ENCODE results near the gene BCR.

DNA sequence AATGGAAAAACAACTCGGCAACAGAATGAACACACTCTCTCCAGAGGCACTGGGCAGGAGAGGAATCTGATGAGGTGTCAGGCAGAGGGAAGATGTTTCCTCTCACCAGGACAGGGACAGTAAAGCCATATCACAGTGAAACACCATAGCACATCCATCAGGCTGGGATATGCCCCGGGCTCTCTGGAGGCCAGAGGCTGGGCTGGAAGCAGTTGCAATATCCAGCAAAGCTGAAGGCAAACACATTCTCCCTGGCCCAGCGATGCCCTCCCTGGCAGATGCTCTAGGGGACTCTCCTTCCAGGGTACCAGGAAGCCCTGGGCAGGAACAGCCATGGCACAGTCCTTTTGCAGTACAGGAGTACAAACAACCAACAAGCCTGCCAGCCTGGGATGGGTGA lies 49.6 kb upstream of the BCR start:
- TF ChIP-seq, protein P1, sequence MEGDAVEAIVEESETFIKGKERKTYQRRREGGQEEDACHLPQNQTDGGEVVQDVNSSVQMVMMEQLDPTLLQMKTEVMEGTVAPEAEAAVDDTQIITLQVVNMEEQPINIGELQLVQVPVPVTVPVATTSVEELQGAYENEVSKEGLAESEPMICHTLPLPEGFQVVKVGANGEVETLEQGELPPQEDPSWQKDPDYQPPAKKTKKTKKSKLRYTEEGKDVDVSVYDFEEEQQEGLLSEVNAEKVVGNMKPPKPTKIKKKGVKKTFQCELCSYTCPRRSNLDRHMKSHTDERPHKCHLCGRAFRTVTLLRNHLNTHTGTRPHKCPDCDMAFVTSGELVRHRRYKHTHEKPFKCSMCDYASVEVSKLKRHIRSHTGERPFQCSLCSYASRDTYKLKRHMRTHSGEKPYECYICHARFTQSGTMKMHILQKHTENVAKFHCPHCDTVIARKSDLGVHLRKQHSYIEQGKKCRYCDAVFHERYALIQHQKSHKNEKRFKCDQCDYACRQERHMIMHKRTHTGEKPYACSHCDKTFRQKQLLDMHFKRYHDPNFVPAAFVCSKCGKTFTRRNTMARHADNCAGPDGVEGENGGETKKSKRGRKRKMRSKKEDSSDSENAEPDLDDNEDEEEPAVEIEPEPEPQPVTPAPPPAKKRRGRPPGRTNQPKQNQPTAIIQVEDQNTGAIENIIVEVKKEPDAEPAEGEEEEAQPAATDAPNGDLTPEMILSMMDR (IDR thresholded peaks at IDR 0.05) = no peak
- no peak for TF ChIP-seq POLR2AphosphoS5 (IDR thresholded peaks at IDR 0.05)

Measured in suprapubic skin (tissue), 3 donors.